ENCODE measurements around the gene OCA2. TPM values are rescaled to one million over a fixed set of nuclear protein-coding genes. Genes with fewer than 3 reads are reported as not detected.
A peak's percentile ranks its signal among the peaks of the same experiment; 100 is the strongest.
"Not testable (repeated sequence)": the region's sequence is repeated elsewhere in the genome, so short reads cannot be mapped to it uniquely, and the experiment has no call there.

OCA2 gene
- 1 to 10 TPM in 1 of 3 donors, under 1 TPM in 2; 0.35 to 1.5 (median 0.56) TPM for total RNA-seq
- 0.38 TPM for total RNA-seq (2013)

- peak; percentile 38 to 67 for DNase-seq
- H3K4me3 Mint-ChIP-seq = peak within 1 kb of the TSS; percentile 78
- Histone ChIP-seq H3K4me1 (ENCODE audit: control insufficient read depth, insufficient read depth, low read length) (peaks cover 39% of the 10 kb centered on the region), H3K9me3 (ENCODE audit: control insufficient read depth, insufficient read depth, low read length) (no peaks in the 10 kb centered on the region), H3K27ac (ENCODE audit: low read length) (no peak within 1 kb of the TSS), H3K27me3 (ENCODE audit: control insufficient read depth, insufficient read depth, low read length) (peaks cover 28% of the 10 kb centered on the region), H3K36me3 (ENCODE audit: control insufficient read depth, insufficient read depth, low read length) (no peaks in the 10 kb centered on the region), H3K4me3 (ENCODE audit: low read length) (no peak within 1 kb of the TSS)
- no peaks in the 10 kb centered on the region for H3K36me3 Mint-ChIP-seq
- ATAC-seq = peak; percentile 13 to 40 (median 15)
- H3K9me3 Mint-ChIP-seq = no peaks in the 10 kb centered on the region
- 3% methylated on average over 52 of the region's 52 CpGs for WGBS (ENCODE audit: insufficient coverage)
- no peak for TF ChIP-seq CTCF (IDR thresholded peaks at IDR 0.05)
- no peak within 1 kb of the TSS for H3K27ac Mint-ChIP-seq
- intact Hi-C loops (cut with micrococcal nuclease) = no loop called here
- H3K27me3 Mint-ChIP-seq (ENCODE audit: low read depth in 2 of 2) = peaks cover 27 to 33% of the 10 kb centered on the region in 2 donors
- H3K4me1 Mint-ChIP-seq = peaks cover 26 to 45% of the 10 kb centered on the region in 2 donors
Measured at GRCh38 chr15:28098766-28099554, at the start of gene OCA2. Gene OCA2 (minus strand): TSS chr15:28099315. CDS start chr15:28081874, 17,441 bp downstream.

- Mint-ChIP-seq H3K36me3 (peaks cover 17% of the 10 kb centered on the region), H3K27me3 (ENCODE audit: low read depth in 2 of 2) (no peaks in the 10 kb centered on the region), H3K4me1 (peaks cover 17 to 19% of the 10 kb centered on the region in 2 donors), H3K9me3 (peaks cover 6 to 11% of the 10 kb centered on the region in 2 donors), H3K27ac (no peak overlapping the region), H3K4me3 (no peak overlapping the region)
- TF ChIP-seq CTCF (IDR thresholded peaks at IDR 0.05) = no peak
- intact Hi-C loops (cut with micrococcal nuclease) = no loop called here
- H3K4me3 ChIP-seq (ENCODE audit: low read length) = no peak overlapping the region
- no peak overlapping the region for H3K27ac ChIP-seq (ENCODE audit: low read length)
- H3K36me3 ChIP-seq (ENCODE audit: control insufficient read depth, insufficient read depth, low read length) = peaks cover 21% of the 10 kb centered on the region
- no peaks in the 10 kb centered on the region for H3K9me3 ChIP-seq (ENCODE audit: control insufficient read depth, insufficient read depth, low read length)
- ATAC-seq = no peak
- H3K4me1 ChIP-seq (ENCODE audit: control insufficient read depth, insufficient read depth, low read length) = no peaks in the 10 kb centered on the region
- no peak for DNase-seq
- 94% methylated on average over 3 of the region's 3 CpGs for WGBS (ENCODE audit: insufficient coverage)
- H3K27me3 ChIP-seq (ENCODE audit: control insufficient read depth, insufficient read depth, low read length) = no peaks in the 10 kb centered on the region
Measured at GRCh38 chr15:28147801-28148200, 48.7 kb upstream of the OCA2 start.

GRCh38 chr15:28145419-28145818, 46.3 kb upstream of the OCA2 start:
- ATAC-seq; intact Hi-C loops (cut with micrococcal nuclease); H3K4me1 ChIP-seq (ENCODE audit: control insufficient read depth, insufficient read depth, low read length); H3K27me3 ChIP-seq (ENCODE audit: control insufficient read depth, insufficient read depth, low read length); H3K27ac Mint-ChIP-seq; H3K36me3 Mint-ChIP-seq; DNase-seq; H3K9me3 ChIP-seq (ENCODE audit: control insufficient read depth, insufficient read depth, low read length); H3K4me3 Mint-ChIP-seq; H3K4me3 ChIP-seq (ENCODE audit: low read length); H3K27me3 Mint-ChIP-seq (ENCODE audit: low read depth in 2 of 2); H3K27ac ChIP-seq (ENCODE audit: low read length): not testable (repeated sequence)
- H3K36me3 ChIP-seq (ENCODE audit: control insufficient read depth, insufficient read depth, low read length) = peaks cover 26% of the 10 kb centered on the region
- 98% methylated on average over 4 of the region's 4 CpGs for WGBS (ENCODE audit: insufficient coverage)
- H3K4me1 Mint-ChIP-seq = peaks cover 17% of the 10 kb centered on the region in 2 donors
- H3K9me3 Mint-ChIP-seq = peaks cover 4 to 11% of the 10 kb centered on the region in 2 donors

- H3K4me3 ChIP-seq (ENCODE audit: low read length) = no peak overlapping the region
- peaks cover 5% of the 10 kb centered on the region for H3K4me1 ChIP-seq (ENCODE audit: control insufficient read depth, insufficient read depth, low read length)
- no peaks in the 10 kb centered on the region for H3K9me3 ChIP-seq (ENCODE audit: control insufficient read depth, insufficient read depth, low read length)
- H3K4me1 Mint-ChIP-seq = peaks cover 7 to 14% of the 10 kb centered on the region in 2 donors
- no peak for DNase-seq
- no peak overlapping the region for H3K27ac Mint-ChIP-seq
- WGBS (ENCODE audit: insufficient coverage) = over 99% methylated on average over 6 of the region's 6 CpGs
- H3K4me3 Mint-ChIP-seq = no peak overlapping the region
- no peak for TF ChIP-seq CTCF (IDR thresholded peaks at IDR 0.05)
- intact Hi-C loops (cut with micrococcal nuclease) = no loop called here
- ATAC-seq = no peak
- H3K9me3 Mint-ChIP-seq = no peaks in the 10 kb centered on the region
- H3K36me3 ChIP-seq (ENCODE audit: control insufficient read depth, insufficient read depth, low read length) = peaks cover 18% of the 10 kb centered on the region
- H3K27ac ChIP-seq (ENCODE audit: low read length) = no peak overlapping the region
- H3K27me3 ChIP-seq (ENCODE audit: control insufficient read depth, insufficient read depth, low read length) = no peaks in the 10 kb centered on the region
- H3K36me3 Mint-ChIP-seq = no peaks in the 10 kb centered on the region
- no peaks in the 10 kb centered on the region for H3K27me3 Mint-ChIP-seq (ENCODE audit: low read depth in 2 of 2)
Measured at GRCh38 chr15:28140062-28140461, 40.9 kb upstream of the OCA2 start.

- peak overlapping the region; percentile 26 for H3K27ac ChIP-seq (ENCODE audit: low read length)
- DNase-seq; H3K36me3 ChIP-seq (ENCODE audit: control insufficient read depth, insufficient read depth, low read length); H3K27me3 ChIP-seq (ENCODE audit: control insufficient read depth, insufficient read depth, low read length); H3K4me3 ChIP-seq (ENCODE audit: low read length); intact Hi-C loops (cut with micrococcal nuclease); H3K36me3 Mint-ChIP-seq; H3K4me3 Mint-ChIP-seq; H3K4me1 ChIP-seq (ENCODE audit: control insufficient read depth, insufficient read depth, low read length); H3K27me3 Mint-ChIP-seq (ENCODE audit: low read depth in 2 of 2); H3K9me3 Mint-ChIP-seq; ATAC-seq; H3K9me3 ChIP-seq (ENCODE audit: control insufficient read depth, insufficient read depth, low read length): not testable (repeated sequence)
- H3K27ac Mint-ChIP-seq = peak overlapping the region in 1 of 2 donors; percentile 42
- WGBS (ENCODE audit: insufficient coverage) = 97% methylated on average over 4 of the region's 9 CpGs
- peaks cover 7 to 14% of the 10 kb centered on the region in 2 donors for H3K4me1 Mint-ChIP-seq
Measured at GRCh38 chr15:28137408-28138039, 38.4 kb upstream of the OCA2 start.
